ENCODE data around the gene ARMS2.

Gene ARMS2

DNA sequence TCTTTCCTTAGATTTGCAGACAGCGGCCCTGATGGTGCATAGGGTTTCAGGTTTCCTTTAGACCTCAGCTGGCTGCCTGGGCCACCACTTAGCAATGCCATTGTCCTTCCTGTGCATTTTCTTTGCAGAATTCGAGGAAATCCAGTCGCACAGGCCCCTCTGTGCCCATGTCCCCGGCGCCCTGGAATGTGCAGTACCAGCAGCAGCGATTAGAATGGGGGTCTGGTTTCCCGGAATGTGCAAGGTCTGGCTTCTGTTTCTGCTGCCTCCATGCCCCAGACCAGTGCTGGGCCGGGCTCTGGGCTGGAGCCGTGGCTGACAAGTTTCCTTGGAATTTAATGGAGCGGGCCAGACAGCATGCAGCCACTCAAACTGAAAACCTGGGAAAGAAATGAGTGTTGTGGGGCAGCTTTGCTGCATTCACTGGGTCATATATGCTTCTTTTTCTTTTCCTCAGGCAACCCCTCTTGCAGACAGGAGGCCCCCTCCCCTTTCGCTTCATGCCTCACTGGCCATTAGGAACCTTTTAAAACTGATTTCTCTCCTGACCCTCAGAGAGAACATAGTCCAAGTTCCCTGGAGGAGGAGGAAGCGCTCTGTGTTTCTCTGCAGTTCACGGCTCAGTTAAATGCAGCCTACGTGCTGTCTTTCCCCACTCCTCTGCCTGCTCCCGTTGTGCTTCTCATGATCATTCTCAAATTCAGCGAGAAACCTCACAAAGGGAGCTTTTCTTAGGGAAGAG is 21.3 kb downstream of the ARMS2 start:
- Histone ChIP-seq H2AFZ (ENCODE audit: low read depth, low read length) (no peak overlapping the region), H3K27ac (ENCODE audit: low read length) (no peak overlapping the region), H4K20me1 (ENCODE audit: insufficient read depth, low read length) (no peaks in the 10 kb centered on the region), H3K9me3 (ENCODE audit: insufficient read depth, low read length) (no peaks in the 10 kb centered on the region), H3K4me1 (ENCODE audit: low read length) (no peaks in the 10 kb centered on the region), H3K4me2 (ENCODE audit: low read length) (no peak overlapping the region), H3K36me3 (replicated peaks; ENCODE audit: low read depth, low read length) (no peaks in the 10 kb centered on the region), H3K4me3 (ENCODE audit: low read length) (no peak overlapping the region), H3K79me2 (ENCODE audit: low read length) (no peaks in the 10 kb centered on the region), H3K9ac (ENCODE audit: low read length) (no peak overlapping the region), H3K27me3 (ENCODE audit: low read depth, low read length) (no peaks in the 10 kb centered on the region)
- TF ChIP-seq EZH2phosphoT487 (IDR thresholded peaks at IDR 0.05; ENCODE audit: low read depth) (no peak), CTCF (IDR thresholded peaks at IDR 0.05; ENCODE audit: low read depth, low read length) (no peak)

DNA sequence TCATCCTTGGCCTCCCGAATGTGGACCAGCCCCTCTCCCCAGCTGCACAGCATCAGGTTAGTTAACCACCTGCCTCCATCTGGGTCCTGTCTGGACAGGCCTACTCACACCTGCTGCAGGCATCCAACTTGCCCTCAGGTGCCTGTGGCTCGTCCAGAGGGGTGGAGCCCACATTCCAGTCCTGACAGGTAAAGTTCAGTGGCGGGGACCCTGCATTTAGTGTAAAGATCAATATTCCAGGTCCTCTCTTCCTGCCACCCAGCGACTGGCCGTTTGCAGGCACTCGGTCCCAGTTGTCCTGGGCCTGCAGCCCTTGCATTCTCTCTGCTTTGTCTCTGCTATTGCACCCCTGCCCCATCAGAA is 21.9 kb downstream of the ARMS2 start:
- Histone ChIP-seq H3K27ac (ENCODE audit: low read length) (no peak overlapping the region), H3K27me3 (ENCODE audit: low read depth, low read length) (no peaks in the 10 kb centered on the region), H3K9ac (ENCODE audit: low read length) (no peak overlapping the region), H2AFZ (ENCODE audit: low read depth, low read length) (no peak overlapping the region), H3K36me3 (replicated peaks; ENCODE audit: low read depth, low read length) (no peaks in the 10 kb centered on the region), H3K4me2 (ENCODE audit: low read length) (no peak overlapping the region), H3K4me1 (ENCODE audit: low read length) (no peaks in the 10 kb centered on the region), H3K79me2 (ENCODE audit: low read length) (no peaks in the 10 kb centered on the region), H3K9me3 (ENCODE audit: insufficient read depth, low read length) (no peaks in the 10 kb centered on the region), H3K4me3 (ENCODE audit: low read length) (no peak overlapping the region), H4K20me1 (ENCODE audit: insufficient read depth, low read length) (no peaks in the 10 kb centered on the region)
- TF ChIP-seq EZH2phosphoT487 (IDR thresholded peaks at IDR 0.05; ENCODE audit: low read depth): no peak
- TF ChIP-seq CTCF (IDR thresholded peaks at IDR 0.05; ENCODE audit: low read depth, low read length): no peak

DNA sequence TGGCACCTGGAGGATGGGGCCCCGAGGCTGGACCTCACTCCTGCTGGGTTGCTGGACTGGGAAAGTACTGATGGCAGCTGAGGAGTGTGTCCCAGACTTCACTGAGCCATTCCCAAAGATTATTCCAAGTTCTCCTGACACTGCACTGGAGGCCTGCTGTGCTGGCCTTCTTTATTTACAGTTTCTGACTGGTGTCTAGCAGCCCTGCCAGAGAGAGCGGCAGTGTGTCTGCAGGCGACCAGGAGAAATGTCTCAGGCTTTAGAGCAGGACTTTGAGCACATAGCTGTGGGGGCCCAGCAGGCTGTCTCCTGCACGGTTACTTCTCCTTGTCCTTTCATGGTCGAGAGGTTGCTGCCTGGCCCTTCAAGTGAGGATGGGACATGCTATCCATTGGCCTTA is 23.0 kb downstream of the ARMS2 start:
- Histone ChIP-seq H3K4me1 (ENCODE audit: low read length) (no peaks in the 10 kb centered on the region), H3K27ac (ENCODE audit: low read length) (no peak overlapping the region), H3K27me3 (ENCODE audit: low read depth, low read length) (no peaks in the 10 kb centered on the region; the same call in 1 of the 2 replicates), H3K4me3 (ENCODE audit: low read length) (no peak overlapping the region), H2AFZ (ENCODE audit: low read depth, low read length) (no peak overlapping the region), H4K20me1 (ENCODE audit: insufficient read depth, low read length) (no peaks in the 10 kb centered on the region), H3K9me3 (ENCODE audit: insufficient read depth, low read length) (no peaks in the 10 kb centered on the region), H3K79me2 (ENCODE audit: low read length) (no peaks in the 10 kb centered on the region), H3K4me2 (ENCODE audit: low read length) (no peak overlapping the region), H3K36me3 (replicated peaks; ENCODE audit: low read depth, low read length) (no peaks in the 10 kb centered on the region), H3K9ac (ENCODE audit: low read length) (no peak overlapping the region)
- TF ChIP-seq EZH2phosphoT487 (IDR thresholded peaks at IDR 0.05; ENCODE audit: low read depth) (no peak), CTCF (IDR thresholded peaks at IDR 0.05; ENCODE audit: low read depth, low read length) (no peak)

DNA sequence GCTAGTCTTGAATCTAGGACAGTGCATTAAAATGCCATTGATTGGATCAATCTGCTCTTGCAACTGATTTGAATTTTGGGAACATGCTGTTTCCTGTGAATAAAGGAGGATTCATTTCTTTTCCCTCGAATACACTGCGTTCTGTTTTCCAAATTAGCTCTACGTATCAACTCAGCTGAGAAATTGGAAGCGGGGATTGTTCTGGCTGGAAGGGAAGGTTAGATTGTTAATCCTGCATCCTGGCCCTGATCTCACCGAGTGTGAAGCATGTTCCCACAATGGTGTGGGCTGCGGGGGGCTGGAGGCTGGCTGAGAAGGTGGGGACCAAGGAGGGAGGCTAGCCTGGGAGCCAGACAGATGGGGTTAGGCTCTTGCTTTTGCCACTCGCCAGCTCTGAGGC is 24.5 kb downstream of the ARMS2 start:
- Histone ChIP-seq H3K27ac (ENCODE audit: low read length) (no peak overlapping the region), H3K27me3 (ENCODE audit: low read depth, low read length) (no peaks in the 10 kb centered on the region; the same call in 1 of the 2 replicates), H4K20me1 (ENCODE audit: insufficient read depth, low read length) (no peaks in the 10 kb centered on the region), H3K4me2 (ENCODE audit: low read length) (no peak overlapping the region), H3K36me3 (replicated peaks; ENCODE audit: low read depth, low read length) (no peaks in the 10 kb centered on the region), H3K4me1 (ENCODE audit: low read length) (no peaks in the 10 kb centered on the region), H3K9ac (ENCODE audit: low read length) (no peak overlapping the region), H3K9me3 (ENCODE audit: insufficient read depth, low read length) (no peaks in the 10 kb centered on the region), H3K79me2 (ENCODE audit: low read length) (no peaks in the 10 kb centered on the region), H3K4me3 (ENCODE audit: low read length) (no peak overlapping the region), H2AFZ (ENCODE audit: low read depth, low read length) (no peak overlapping the region)
- TF ChIP-seq CTCF (IDR thresholded peaks at IDR 0.05; ENCODE audit: low read depth, low read length): no peak
- no peak for TF ChIP-seq EZH2phosphoT487 (IDR thresholded peaks at IDR 0.05; ENCODE audit: low read depth)

Data from OCI-LY3 (cell line).